Neural cell (in vitro differentiated cells): Measurements from ENCODE around the gene PLA2G1B.

Experiments used
- CTCF ChIP-seq: fragments of 450-650 bp; IDR thresholded peaks from 2 replicates; pipeline ENCODE4 v1.5.1; 2014; ENCODE audit warnings: antibody characterized with exemption, mild to moderate bottlenecking, moderate library complexity; ENCODE audit not compliant: poor library complexity, severe bottlenecking
- EP300 ChIP-seq: fragments of 450-650 bp; conservative IDR thresholded peaks from 2 replicates; pipeline ENCODE4 v1.6.1; 2014; ENCODE audit warnings: antibody characterized with exemption, mild to moderate bottlenecking, moderate library complexity; ENCODE audit not compliant: poor library complexity, severe bottlenecking
- EZH2 ChIP-seq: fragments of 200-600, 300-800 bp; shearing (Covaris generic), sonication (generic); IDR thresholded peaks from 2 replicates; pipeline ENCODE4 v1.6.1; 2014; ENCODE audit warnings: antibody characterized with exemption, low read length, borderline replicate concordance, mild to moderate bottlenecking; ENCODE audit not compliant: insufficient read depth, poor library complexity, severe bottlenecking
- POLR2AphosphoS5 ChIP-seq: IDR thresholded peaks from 2 replicates; pipeline ENCODE4 v1.6.1; 2012
- RAD21 ChIP-seq: fragments of 450-650 bp; conservative IDR thresholded peaks from 2 replicates; pipeline ENCODE4 v1.6.1; 2014; ENCODE audit warnings: antibody characterized with exemption, mild to moderate bottlenecking, moderate library complexity
- REST ChIP-seq: IDR thresholded peaks from 2 replicates; pipeline ENCODE4 v1.6.1; 2012; ENCODE audit warnings: borderline replicate concordance
- SMC3 ChIP-seq: fragments of 450-650 bp; conservative IDR thresholded peaks from 2 replicates; pipeline ENCODE4 v1.6.1; 2014; ENCODE audit warnings: antibody characterized with exemption, mild to moderate bottlenecking, moderate library complexity; ENCODE audit not compliant: poor library complexity
- TAF1 ChIP-seq: IDR thresholded peaks from 2 replicates; pipeline ENCODE4 v1.6.1; 2012; ENCODE audit warnings: low read depth

GRCh38 chr12:120350576-120351350 lies 23.2 kb upstream of the PLA2G1B start:
- TF ChIP-seq CTCF (no peak), TAF1 (no peak), SMC3 (no peak), POLR2AphosphoS5 (no peak), REST (no peak), EP300 (no peak), EZH2 (no peak), RAD21 (no peak)
